Dendritic cell treated with granulocyte-macrophage colony-stimulating factor and Interleukin-4, amounts not matched to agents 40 ng/mL and 50 ng/mL, for 4 days (primary cell): Measurements from ENCODE around the gene BLOC1S3.
"Not testable (repeated sequence)": the region's sequence is repeated elsewhere in the genome, so short reads cannot be mapped to it uniquely, and the experiment has no call there.

Source experiments
- H3K27ac Mint-ChIP-seq: one replicate; pipeline ENCODE4 v1.8.0; 2022; ENCODE audit warnings: mild to moderate bottlenecking, mixed read lengths
- H3K27me3 Mint-ChIP-seq: one replicate; pipeline ENCODE4 v1.8.0; 2022; ENCODE audit warnings: mild to moderate bottlenecking, mixed read lengths
- H3K36me3 Mint-ChIP-seq: one replicate; pipeline ENCODE4 v1.8.0; 2022; ENCODE audit warnings: low read depth, mixed read lengths
- H3K4me1 Mint-ChIP-seq: one replicate; pipeline ENCODE4 v1.8.0; 2022; ENCODE audit warnings: low read depth, mixed read lengths
- H3K4me3 Mint-ChIP-seq: one replicate; pipeline ENCODE4 v1.8.0; 2022; ENCODE audit warnings: mild to moderate bottlenecking, moderate library complexity, mixed read lengths
- H3K9me3 Mint-ChIP-seq: one replicate; pipeline ENCODE4 v1.8.0; 2022; ENCODE audit warnings: mixed read lengths
- intact Hi-C: fragments of 100-400 bp; cut with micrococcal nuclease; formaldehyde crosslinking; loops from one replicate; pipeline ENCODE4 v1.15.0; 2022

Gene BLOC1S3

GRCh38 chr19:45229056-45229455 is 50.5 kb downstream of the BLOC1S3 start:
- H3K4me3 Mint-ChIP-seq, H3K4me1 Mint-ChIP-seq, intact Hi-C loops, H3K36me3 Mint-ChIP-seq, H3K9me3 Mint-ChIP-seq, H3K27ac Mint-ChIP-seq: not testable (repeated sequence)
- H3K27me3 Mint-ChIP-seq = peaks cover 15% of the 10 kb centered on the region
